NCI-H2196 treated with DMSO at 0.1 percent for 48 hours (cell line): ENCODE measurements around the gene S100A5.

Experiments used
- DNase-seq: peaks from one replicate; lab custom pipeline; 2025; ENCODE audit not compliant: unreplicated experiment; lab: John Stamatoyannopoulos, UW

Gene S100A5

DNA sequence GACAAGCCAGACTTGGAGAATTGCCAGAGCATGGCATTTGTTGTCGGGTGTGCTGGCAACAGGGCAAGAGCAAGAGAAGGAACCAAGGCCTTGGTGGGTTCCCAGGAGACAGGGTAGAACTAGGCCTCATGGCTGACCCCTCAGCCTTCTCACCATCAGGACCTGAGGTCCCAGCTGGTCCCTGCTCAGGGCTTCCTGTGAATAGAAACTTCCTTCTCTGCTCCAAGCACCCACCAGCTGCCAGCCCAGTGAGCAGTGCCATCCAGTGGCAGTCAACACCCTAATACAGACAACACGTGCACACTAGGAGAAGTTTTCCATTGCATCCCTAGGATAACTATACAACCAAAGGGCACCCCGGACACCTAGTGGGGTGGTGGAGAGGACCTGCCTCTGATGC is 27.7 kb downstream of the S100A5 start:
- no peak for DNase-seq

DNA sequence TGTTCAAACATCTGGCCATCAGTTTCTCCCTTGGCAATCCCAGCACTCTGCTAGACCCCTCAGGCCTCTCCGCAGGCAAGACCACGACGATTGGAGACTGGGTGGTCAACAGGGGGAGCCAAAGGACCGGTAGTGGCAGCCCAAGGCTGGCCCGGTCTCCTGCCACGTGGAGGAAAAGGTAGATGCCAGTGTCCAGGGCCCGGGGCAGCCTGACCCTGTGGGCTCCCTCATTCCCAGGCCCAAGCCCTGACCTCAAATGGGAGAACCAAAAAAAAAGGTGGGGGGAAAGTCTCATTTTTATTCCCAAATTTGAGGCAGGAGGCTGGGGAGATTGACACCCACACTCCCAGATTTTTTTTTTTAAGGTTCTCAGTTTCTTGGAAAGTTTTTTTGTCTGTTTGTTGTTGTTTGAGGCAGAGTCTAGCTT is 29.7 kb downstream of the S100A5 start:
- DNase-seq: peak; percentile 78

DNA sequence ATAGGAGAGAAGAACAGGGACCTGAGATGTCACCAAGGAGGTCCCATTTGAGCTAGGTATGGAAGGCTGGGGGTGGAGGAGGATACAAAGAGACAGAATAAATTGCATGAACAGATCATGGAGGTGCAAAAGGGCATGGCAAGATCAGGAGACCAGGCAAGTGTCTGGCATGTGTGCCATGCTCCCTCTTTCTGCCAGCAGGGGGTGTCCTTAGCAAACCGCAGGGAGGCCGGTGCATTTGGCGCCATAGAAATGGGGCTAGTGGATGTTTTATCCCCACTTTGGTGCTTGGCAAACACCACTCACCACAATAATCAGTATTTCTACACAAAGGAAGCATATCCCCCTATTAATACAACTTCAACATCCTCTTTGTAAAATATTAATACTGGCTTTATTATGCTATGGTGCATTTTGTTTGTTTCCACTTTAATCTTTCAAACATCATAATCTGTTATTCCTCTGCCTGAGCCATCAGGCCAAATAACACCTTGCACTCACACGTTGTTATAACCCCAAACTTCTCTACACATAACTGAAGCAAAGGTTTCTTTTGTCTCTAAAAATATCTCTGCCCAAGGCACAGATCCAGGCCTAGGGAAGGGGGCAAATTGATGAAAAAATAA is 30.9 kb downstream of the S100A5 start:
- no peak for DNase-seq

DNA sequence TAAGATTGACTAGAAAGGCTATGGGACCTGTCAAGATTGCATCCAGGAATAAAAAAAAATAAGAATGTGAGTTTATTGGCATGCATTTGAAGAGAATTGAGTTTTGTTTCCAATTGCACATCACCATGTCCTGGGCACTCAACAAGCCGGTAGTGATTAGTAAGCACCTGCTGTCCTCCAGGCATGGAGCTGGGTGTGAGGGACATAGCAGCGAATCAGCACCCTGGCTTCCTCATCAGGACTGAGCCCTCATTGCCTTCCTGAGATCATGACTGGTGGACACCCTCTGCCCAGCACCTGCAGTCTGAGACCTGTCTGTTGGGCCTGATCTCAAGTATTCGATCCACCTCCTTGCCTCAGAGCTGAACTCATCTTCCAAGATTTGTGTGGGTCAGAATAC is 31.7 kb downstream of the S100A5 start:
- no peak for DNase-seq

DNA sequence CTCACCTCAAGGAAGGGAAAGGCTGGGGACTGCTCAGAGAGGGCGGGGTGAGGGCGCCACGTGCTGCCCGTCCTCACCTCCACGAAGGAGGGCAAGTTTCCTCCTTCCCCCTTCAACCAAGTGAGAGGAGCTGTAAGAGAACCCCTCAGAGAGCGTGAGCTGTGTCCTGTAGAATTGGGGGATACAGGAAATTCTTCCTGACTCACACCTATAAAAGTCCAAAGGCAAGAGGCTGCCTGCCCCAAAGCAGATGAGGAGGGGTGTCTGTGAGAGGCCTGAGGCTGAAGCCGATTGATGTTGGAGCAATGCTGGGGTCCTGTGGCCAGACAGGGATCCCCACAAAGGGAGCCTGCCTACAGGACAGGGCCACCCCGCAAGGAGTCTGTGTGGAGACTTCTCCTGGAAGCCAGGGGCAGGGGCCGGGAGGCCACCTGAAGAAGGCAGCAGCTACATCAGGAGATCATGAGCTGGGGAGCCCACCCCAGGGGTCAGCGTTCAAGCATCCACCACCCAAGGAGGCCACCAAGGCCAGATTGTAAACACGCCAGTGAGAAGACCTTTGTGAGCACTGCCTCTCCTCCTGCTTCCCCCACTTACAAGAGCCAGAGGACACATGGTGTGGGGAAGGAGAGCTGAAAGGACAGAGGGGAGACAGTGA is 32.7 kb downstream of the S100A5 start:
- DNase-seq: no peak

DNA sequence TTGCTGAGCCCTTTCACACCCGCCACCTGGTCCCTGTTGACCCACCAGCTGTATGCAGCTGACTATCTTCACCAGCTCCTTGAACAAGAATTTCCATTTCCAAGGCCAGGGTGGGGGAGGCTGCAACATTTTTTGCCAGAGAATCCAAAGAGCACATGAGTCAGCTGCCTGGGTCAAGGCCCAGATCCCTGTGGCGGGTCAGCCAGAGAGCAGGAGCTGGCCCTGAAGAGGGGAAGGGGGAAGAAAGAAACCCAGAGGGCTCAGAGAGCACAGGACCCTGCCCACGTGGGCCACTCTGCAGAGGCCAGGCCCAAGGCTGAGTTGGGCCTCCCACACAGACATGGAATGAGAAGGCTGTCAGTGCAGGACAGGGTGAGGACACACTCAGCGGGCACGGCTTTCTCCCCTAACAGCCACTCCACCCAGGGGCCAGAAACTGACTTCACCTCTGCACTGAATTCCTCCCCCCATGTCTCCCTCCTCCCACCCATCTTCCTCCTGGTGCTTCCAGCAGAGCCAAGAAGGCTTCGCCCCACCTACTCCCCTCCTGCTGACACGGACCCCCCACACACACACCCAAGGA is 33.8 kb downstream of the S100A5 start:
- no peak for DNase-seq

DNA sequence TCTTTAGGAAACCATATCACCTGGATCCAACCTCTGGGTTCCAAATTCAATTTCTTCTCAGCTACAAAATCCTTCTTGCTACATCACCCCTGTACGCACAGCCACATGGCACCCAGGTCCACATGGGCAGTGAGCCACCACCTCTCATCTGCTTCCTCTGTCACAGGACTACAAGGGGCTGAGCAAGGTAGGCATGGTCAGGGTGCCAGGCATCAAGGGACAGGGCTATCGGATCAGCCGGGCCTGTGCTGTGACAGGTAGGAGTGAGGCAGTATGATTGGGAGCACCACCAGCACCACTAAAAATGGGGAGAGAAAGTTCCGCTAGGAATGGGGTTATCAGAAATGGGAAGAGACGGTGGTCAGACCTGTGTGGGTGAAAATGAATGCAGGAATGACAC is 34.3 kb downstream of the S100A5 start:
- no peak for DNase-seq

DNA sequence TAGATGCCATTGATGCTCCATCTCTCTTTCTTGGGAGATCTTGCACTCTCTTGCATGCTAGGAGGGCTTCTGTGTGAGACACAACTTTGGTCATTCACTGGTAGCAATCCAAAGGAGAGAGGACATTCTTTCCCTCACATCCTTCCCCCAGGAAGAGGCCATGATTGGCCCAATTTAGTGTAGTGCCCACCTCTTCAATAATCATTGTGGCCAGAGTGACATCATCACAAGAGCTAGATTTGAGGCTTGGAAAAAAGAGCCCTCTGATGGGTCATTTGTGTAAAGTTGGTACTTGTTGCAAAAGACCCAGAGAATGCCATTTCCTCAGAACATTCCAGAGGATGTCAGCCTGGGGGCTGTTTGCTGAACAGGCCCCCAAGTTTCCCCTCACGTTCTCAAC is 35.2 kb downstream of the S100A5 start:
- DNase-seq: no peak

DNA sequence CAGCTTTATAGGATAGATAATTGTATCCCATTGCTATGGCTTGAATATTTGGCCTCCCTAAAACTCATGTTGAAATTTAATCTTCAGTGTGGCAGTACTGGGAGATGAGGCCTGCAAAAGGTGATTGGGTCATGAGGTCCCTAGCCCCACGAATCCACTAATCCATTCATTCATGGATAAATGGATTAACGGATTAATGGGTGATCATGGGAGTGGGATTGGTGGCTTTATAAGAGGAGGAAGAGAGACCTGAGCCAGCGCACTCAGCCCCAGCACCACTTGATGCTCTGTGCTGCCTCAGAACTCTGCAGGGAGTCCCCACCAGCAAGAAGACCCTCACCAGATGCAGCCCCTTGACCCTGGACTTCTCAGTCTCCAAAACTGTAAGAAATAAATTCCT is 37.0 kb downstream of the S100A5 start:
- DNase-seq: no peak

DNA sequence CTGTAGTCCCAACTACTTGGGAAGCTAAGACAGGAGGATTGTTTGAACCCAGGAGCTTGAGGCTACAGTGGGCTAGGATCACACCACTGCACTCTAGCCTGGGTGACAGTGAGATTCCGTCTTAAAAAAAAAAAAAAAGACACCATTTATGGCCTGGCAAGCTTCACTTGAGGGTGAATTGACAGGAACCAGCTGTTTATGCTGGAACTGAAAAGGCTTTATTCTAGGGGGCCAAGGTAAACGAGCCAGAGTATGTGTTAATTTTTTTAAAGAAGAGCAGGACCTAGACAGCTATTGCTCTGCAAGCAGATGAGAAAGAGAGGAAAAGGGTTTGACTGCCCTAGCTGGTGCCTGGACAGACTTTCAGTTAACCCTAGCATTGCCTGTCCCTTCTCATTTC is 42.0 kb downstream of the S100A5 start:
- no peak for DNase-seq

DNA sequence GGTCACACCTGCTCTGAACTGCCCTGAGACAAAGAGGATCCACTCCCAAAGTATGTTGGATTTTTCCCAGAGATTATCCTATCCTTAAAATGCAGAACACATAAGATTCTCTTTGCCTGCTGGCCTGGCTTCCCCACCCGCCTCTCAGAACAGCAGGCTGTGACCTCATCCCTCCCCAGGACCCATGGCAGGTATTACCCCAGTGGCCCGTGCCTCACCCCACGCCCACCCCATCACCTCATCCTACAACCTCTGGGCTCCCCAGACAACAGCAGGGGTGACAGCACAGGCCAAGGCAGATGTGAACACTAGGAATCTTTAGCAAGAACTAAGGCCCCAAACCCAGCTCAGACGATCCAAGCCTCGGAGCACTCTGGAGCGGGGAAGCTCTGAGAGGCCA is 45.2 kb downstream of the S100A5 start:
- no peak for DNase-seq

DNA sequence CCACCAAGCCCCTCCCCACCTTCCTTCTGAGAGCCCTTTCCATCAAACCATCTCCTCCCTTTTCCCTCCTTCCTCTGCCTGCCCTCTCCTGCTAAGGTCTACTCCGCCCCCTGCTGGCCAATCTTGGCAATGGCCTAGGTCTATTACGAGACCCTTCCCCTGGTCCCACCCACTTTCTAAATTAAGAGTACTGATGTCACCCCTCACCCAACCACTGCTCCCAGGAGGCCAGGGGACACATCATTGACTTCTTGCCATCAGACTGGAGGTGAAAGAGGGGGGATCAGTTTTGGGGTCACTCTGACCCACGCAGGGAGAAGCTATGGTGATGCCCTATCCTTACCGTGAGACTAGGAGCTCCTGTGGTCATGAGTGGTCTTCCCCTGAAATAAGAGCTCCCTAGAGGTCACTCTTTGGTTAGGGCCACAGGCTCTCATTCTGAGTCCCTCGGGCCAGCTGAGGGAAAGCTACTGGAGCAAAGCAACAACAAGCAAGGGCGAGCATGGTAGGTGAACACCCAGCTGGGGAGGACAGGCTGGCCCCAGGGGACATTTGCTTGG is 45.7 kb downstream of the S100A5 start:
- DNase-seq: peak; percentile 36

DNA sequence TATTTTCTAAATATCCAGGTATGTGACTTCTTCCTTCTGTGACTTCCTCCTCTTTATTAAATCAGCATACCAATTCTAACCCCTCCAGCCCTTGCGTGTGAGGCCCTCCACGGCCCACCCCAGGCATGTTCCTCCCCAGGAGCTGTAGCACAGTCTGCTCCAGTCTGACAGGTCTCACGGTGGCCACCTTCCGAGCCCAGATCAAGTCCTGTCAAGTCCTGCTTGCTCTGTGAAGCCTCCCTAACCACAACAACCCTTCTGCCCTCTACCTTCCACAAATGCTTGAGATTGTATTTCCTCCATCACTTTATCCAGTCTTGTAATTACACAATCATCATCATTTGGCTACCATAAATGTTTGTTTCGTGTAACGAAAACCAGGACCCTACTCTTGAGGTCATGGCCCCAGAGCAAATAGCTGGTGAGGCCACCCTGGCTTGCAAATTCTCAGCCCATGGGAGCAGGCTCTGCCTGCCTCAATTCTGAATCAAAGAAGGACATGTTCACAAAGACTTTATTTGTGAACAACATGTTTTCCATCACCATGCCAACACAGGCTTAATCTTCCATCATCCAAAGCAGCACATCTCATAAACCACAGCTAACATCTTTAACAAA is 47.3 kb downstream of the S100A5 start:
- no peak for DNase-seq

DNA sequence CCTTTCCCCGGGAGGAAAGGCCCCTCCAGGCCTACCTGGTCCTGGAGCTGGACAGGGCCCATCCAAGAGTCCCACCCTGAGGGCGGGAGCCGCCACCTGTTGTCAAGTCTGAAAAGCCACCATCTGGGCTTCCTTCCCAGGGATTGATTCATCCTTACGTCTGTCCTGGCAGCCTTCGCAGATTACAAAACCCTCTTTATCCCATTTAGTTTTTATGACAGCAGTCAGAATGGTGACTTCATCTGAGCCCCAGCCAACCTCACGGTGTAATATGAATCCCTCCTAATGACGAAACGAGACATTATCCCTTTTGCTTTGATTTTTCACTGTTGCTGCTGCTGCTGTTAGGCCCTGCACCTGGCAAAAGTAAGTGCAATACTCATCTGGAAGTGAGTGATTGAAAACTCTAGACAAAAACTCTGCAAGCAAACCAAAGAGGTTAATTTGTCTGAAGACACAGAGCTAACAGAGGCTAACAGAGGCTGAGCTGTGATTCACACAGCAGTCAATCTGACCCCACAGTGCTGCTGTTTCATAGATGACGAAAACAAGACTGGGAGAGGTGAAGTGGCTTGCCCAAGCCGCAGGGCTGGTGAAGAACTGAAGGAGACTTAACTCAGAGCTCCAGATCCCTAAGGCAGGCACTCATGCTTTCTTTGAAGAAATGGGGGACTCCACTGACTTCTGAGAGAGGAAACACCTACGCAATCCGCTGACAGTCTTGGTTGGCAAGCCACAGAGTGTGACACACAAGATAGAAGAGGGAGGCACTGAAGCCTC is 50.3 kb downstream of the S100A5 start:
- peak; percentile 88 for DNase-seq

DNA sequence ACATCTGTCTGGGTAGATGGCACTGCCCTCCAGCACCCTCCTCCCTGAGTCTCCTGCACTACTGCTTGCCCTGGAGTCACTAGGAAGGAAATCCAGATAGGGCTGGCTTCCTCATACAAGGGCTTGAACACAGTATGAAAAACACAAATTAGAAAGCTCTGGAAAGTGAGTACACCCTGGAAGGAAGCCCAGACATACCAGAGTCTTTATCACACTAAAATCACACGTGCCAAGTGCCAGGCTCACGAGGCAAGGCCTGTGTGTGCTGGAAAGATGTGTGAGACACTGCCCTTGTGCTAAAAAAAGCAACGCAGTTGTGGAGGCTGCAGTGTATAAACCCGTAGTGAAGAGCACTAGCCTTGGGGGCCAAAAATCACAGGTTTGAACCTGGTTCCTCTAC is 52.0 kb downstream of the S100A5 start:
- no peak for DNase-seq

DNA sequence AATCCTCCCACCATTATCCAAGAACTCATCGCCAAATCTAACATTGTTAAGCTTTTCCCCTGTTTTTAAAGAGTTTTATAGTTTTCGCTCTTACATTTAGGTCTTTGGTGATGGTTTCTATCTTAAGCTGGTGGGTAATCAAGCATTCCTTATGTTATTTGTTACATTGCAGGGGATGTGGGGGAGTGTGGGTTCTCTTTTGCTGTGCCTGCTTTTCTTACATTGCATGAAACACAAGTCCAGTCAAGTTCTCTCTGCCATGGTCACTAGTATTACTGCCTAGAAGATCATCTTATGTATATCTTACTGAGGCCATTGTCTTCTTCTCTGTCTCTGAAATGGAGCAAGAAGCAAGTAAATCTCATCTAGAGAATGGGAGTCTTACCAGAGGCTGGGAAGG is 53.0 kb downstream of the S100A5 start:
- DNase-seq: no peak
